GM19452 (cell line): ENCODE measurements around the gene MUC22.

ENCODE experiments used
- ATAC-seq: cut with Tn5 transposase; IDR thresholded peaks from one replicate; pipeline ENCODE4 v1.9.1; 2021; ENCODE audit not compliant: unreplicated experiment

MUC22 gene

GRCh38 chr6:31075528-31075927, 65.3 kb downstream of the MUC22 start:
- ATAC-seq: no peak

- ATAC-seq: no peak
Observed at GRCh38 chr6:31076611-31077010, 66.3 kb downstream of the MUC22 start.

- ATAC-seq: no peak
Observed at GRCh38 chr6:31079656-31080261, 69.5 kb downstream of the MUC22 start.

- ATAC-seq: no peak
Observed at GRCh38 chr6:31081872-31082271, 71.6 kb downstream of the MUC22 start.

GRCh38 chr6:31083742-31084354, 73.6 kb downstream of the MUC22 start:
- no peak for ATAC-seq
